Ishikawa (cell line): ENCODE results near the gene EML1.

ENCODE experiments used
- NFIC ChIP-seq: IDR thresholded peaks from 2 replicates; pipeline ENCODE4 v1.6.1; 2012
- RAD21 ChIP-seq: IDR thresholded peaks from 2 replicates; pipeline ENCODE4 v1.6.1; 2012; ENCODE audit warnings: low read depth
- TF ChIP-seq, protein P1 (sequence below): IDR thresholded peaks from 2 replicates; pipeline ENCODE4 v1.6.1; 2012; ENCODE audit warnings: low read depth, mild to moderate bottlenecking

DNA sequence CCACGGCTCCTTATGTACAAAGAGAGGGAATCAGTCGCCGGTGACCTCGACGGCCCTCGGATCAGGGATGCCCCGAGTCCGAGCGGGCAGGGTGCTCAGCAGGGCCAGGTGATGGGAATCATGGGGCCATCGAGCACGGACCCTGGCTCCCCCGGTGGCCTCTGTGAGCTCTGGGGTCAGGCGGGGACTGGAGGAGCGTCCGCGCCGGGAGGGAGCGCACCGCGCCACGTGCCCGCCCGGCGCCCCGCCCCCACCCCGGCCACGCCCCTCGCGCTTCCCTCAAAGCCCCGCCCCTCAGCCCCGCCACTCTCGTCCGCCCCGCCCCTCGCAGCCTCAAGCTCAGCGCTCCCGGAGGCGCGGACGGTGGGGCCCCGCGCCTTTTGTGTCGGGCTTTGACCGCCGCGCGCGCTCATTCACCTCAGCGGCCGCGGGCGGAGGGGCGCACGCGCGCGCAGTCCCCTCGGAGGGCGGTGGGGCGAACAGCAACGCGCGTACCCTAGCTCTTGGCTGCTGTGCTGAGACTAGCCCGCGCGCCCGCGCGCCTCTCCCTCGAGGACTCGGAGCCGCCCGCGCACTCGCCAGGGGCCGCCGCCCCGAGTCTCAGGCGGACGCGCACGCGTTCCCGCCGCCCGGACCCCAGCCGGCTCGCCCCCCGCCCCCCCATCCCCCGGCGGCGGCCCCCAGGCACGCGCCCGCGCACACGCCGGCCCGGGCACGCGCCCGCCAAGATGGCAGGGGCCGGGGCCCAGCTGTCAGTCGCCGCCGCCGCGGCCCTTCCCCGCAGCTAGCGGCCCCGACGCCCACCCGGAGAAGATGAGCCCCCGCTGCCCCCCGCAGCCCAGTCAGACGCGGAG, 178.1 kb downstream of the EML1 start:
- TF ChIP-seq, protein P1, sequence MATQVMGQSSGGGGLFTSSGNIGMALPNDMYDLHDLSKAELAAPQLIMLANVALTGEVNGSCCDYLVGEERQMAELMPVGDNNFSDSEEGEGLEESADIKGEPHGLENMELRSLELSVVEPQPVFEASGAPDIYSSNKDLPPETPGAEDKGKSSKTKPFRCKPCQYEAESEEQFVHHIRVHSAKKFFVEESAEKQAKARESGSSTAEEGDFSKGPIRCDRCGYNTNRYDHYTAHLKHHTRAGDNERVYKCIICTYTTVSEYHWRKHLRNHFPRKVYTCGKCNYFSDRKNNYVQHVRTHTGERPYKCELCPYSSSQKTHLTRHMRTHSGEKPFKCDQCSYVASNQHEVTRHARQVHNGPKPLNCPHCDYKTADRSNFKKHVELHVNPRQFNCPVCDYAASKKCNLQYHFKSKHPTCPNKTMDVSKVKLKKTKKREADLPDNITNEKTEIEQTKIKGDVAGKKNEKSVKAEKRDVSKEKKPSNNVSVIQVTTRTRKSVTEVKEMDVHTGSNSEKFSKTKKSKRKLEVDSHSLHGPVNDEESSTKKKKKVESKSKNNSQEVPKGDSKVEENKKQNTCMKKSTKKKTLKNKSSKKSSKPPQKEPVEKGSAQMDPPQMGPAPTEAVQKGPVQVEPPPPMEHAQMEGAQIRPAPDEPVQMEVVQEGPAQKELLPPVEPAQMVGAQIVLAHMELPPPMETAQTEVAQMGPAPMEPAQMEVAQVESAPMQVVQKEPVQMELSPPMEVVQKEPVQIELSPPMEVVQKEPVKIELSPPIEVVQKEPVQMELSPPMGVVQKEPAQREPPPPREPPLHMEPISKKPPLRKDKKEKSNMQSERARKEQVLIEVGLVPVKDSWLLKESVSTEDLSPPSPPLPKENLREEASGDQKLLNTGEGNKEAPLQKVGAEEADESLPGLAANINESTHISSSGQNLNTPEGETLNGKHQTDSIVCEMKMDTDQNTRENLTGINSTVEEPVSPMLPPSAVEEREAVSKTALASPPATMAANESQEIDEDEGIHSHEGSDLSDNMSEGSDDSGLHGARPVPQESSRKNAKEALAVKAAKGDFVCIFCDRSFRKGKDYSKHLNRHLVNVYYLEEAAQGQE: no peak
- TF ChIP-seq NFIC (no peak), RAD21 (no peak)
